HL-60/S4 treated with retinoic acid at 250 ng/mL for 4 days and 3 days (cell line): Measurements from ENCODE around the gene ESYT2.
"Not testable (repeated sequence)": the region's sequence is repeated elsewhere in the genome, so short reads cannot be mapped to it uniquely, and the experiment has no call there.

ENCODE experiments used
- in situ Hi-C: fragments of 300-500 bp; cut with MboI; formaldehyde crosslinking; loops from 2 replicates; pipeline ENCODE4 v1.7.0; 2022; ENCODE audit warnings: low sequenced_read_pairs

Gene ESYT2

DNA sequence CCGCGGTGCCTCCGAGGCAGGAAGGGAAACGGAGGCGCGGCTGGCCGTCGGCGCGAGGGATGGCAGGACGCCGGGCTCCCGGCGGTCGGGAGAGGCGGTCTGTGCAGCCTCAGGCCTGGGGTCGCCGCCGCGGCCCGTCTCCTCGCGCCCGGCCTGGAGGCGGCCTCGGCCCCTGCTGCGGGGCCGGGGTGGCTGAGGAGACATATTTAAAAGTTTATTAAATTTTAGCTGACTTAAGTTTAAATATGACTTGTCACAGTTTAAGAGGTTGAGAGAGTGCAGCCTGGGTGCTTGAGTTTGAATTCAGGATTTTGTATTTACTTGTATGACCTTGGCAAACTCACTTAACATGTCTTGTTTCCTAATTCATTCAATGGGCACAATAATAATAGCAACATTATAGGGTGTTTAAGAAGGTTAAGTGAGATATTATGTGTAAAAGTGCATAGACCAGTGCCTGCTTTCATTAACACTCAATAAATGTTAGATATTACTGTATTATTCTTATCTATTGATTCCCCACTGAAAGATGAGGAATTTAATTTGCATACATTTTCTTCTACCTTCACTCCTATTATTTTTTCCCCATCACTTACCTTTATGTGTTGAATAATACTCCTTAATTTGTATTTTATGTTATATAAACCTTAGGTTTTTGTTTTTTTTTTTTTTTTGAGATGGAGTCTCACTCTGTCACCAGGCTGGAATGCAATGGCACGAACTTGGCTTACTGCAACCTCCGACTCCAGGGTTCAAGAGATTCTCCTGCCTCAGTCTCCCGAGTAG, 27.8 kb upstream of the ESYT2 start:
- in situ Hi-C loops = no loop called here

- in situ Hi-C loops = no loop called here
Observed at GRCh38 chr7:158854681-158855081, 25.4 kb upstream of the ESYT2 start.

GRCh38 chr7:158850545-158851102, 21.3 kb upstream of the ESYT2 start:
- in situ Hi-C loops = no loop called here

- in situ Hi-C loops = no loop called here
Observed at GRCh38 chr7:158849768-158850544, 20.6 kb upstream of the ESYT2 start.

- in situ Hi-C loops = no loop called here
Observed at GRCh38 chr7:158849442-158849767, 20.1 kb upstream of the ESYT2 start.

- in situ Hi-C loops = no loop called here
Observed at GRCh38 chr7:158847451-158847866, 18.1 kb upstream of the ESYT2 start.

DNA sequence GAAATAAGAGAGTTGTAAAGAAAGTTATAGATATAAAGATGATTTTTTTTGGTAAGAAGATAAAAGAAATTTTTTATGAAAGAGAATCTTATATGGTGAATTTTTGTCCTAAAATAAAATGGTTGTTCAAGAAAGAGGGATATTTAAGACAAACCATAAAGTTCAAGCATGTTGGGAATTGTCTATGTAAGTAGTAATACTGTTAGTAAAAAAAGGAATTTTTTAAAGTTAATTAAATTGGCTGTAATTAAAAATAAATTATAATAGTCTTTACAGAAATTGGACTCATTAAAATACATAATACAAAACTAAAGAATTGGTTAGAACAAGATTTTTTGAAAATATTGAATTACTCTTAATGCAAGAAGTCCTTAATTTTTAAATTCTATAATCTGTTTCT, 17.0 kb upstream of the ESYT2 start:
- in situ Hi-C loops = no loop called here

- in situ Hi-C loops = no loop called here
Observed at GRCh38 chr7:158843771-158844170, 14.5 kb upstream of the ESYT2 start.

DNA sequence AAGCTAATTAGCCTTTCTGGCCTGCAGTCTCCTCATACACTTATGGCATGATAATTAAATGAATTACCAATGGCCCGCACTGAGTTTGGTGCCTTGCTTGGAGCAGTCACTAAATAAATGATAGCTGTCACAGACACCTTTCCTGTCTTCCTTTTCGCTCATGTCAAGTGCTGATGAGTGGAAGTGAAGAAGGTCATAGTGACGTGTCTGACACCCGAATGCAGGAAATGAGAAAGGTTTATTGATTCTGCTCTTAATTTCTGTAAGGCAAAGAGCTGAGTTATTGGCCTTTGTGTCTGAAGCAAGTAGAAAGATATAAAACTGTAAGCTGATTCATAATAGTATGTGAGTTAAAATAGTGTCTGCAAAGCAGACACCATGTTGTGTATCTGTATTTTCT, 13.2 kb upstream of the ESYT2 start:
- in situ Hi-C loops = no loop called here

DNA sequence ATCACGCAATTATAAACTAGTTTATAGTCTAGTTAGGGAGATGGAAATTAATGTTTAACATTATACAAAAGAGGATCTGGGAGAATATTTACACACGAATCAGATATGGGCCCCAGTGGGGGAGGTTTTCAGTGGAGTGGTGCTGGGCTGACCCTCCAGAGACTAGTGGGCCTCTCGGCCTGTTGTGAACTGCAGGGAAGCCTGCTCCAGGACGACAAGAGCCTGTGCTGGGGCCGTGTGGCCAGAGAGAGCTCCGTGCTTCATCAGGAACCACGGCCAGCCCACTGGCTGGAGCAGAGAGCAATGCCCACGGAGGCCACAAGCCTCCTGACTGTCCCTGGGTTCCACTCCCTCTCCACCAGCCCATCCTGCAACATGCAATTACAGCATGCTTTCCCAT, 11.3 kb upstream of the ESYT2 start:
- in situ Hi-C loops = no loop called here

- in situ Hi-C loops = not testable (repeated sequence)
Observed at GRCh38 chr7:158839177-158839576, 9.9 kb upstream of the ESYT2 start.

DNA sequence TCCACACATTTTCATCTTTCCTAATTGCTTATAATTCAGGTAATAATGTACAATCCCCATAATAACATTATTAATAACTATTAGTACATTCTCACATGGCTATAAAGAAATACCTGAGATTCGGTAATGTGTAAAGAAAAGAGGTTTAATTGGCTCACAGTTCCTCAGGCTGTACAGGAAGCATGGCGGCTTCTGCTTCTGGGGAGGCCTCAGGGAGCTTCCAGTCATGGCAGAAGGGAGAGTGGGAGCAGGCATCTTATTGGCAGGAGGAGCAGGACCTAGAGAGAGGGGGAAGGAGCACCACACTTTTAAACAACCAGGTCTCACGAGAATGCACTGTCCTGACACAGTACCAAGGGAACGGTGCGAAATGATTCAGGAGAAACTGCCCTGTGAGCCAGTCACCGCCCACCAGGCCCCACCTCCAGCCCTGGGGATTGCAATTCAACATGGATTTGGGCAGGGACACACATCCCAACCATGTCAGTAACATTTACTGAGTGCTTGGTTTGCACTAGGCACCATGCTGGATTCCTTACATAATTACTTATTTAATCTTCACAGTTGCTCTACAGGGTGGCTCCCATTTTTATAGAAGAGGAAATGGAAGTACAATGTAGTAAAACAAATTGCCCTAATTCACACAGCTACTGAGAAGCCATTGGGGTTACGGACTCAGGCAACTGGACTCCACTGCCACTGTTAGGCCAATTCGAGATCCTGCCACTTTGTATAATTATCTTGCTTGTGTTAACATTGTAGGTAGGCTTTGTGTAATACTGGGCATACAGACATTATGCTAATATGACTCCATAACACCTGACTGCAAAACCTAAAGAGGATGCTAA, 8.7 kb upstream of the ESYT2 start:
- in situ Hi-C loops = no loop called here

DNA sequence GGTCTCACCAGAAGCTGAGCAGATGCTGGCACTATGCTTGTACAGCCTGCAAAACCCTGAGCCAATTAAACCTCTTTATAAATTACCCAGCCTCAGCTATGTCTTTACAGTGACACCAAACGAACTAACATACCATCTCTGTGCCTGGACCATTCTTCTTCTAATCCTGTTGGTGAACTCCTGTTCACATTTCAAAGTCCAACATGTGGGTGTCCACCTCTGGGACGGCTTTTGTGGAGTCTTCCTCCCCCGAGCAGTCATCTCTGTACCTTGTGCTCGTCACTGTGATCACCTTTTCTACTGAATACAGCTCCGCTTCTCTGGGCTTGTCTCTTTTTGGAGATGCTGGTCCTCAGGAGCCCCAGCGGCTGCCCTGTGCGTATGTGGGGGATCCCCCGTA, 7.4 kb upstream of the ESYT2 start:
- in situ Hi-C loops = no loop called here

DNA sequence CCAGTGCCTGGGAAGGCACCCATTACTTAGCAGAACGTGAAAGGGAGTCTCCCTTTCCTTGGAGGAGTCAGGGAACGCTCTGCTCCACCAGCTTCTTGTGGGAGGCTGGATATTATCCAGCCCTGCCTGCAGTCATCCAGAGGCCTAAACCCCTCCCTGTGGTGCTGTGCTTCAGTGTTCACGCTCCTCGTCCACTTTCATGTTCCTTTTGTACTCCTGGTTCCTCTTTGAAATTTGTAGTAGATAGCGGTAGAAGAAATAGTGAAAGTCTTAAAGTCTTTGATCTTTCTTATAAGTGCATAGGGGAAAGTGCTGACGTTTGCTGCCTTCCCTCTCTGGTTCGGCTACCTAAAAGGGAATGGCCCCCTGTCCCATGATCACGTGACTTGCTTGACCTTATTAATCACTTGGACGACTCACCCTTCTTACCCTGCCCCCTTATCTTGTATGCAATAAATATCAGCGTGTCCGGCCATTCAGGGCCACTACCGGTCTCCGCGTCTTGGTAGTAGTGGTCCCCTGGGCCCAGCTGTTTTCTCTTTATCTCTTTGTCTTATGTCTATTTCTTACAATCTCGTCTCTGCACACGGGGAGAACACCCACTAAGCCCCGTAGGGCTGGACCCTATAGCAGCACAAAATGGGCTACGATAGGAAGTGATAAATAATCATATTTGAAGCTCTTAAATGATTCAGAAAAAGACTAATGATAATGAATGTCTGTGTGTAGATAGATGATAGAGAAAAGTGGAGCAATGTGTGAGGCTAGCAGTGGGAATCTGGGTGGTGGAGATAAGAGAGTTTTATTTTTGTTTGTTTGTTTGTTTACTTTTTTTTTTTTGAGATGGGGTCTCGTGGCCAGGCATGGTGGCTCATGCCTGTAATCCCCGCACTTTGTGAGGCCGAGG, 5.8 kb upstream of the ESYT2 start:
- in situ Hi-C loops = no loop called here

DNA sequence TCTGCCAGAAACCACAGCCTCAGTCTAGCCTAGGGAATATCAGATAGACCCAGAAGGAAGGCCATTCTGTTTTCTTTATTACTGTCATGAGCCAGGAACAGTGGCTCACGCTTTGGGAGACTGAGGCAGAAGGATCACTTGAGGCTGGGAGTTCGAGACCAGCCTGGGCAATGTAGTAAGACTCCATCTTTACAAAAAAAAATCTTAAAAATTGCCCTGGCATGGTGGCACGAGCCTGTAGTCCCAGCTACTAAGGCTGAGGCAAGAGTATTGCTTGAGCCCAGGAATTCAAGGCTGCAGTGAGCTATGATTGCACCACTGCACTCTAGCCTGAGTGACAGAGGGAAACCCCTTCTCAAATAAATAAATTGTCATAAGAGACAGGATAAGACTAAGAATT, 3.7 kb upstream of the ESYT2 start:
- in situ Hi-C loops = no loop called here

- in situ Hi-C loops = no loop called here
Observed at GRCh38 chr7:158831738-158832091, 2.4 kb upstream of the ESYT2 start.

- in situ Hi-C loops = no loop called here
Observed at GRCh38 chr7:158830211-158830723, 958 bp upstream of the ESYT2 start.

GRCh38 chr7:158829021-158829341, 328 bp downstream of the ESYT2 start:
- in situ Hi-C loops = no loop called here

GRCh38 chr7:158828133-158829020, 932 bp downstream of the ESYT2 start:
- in situ Hi-C loops = no loop called here
